OCI-LY1 (cell line): Measurements from ENCODE around the gene USP44.

Experiments
- H2AFZ ChIP-seq: fragments of 200-600 bp; sonication (generic), shearing (Covaris generic); 2 replicates; pipeline ENCODE4 v1.6.0; 2014; ENCODE audit warnings: antibody characterized with exemption, mild to moderate bottlenecking, low read length
- H3F3A ChIP-seq: fragments of 200-600 bp; sonication (generic), shearing (Covaris generic); 2 replicates; pipeline ENCODE4 v1.6.0; 2014; ENCODE audit warnings: mild to moderate bottlenecking, antibody characterized with exemption, low read length, moderate library complexity; ENCODE audit not compliant: insufficient read depth
- H3K27ac ChIP-seq: fragments of 200-600 bp; sonication (generic); 2 replicates; pipeline ENCODE4 v1.5.1; 2014; ENCODE audit warnings: low read length, mixed run types, mild to moderate bottlenecking, low read depth; ENCODE audit not compliant: poor library complexity, severe bottlenecking
- H3K27me3 ChIP-seq: fragments of 200-600 bp; sonication (generic); 2 replicates; pipeline ENCODE4 v1.6.0; 2014; ENCODE audit warnings: antibody characterized with exemption, mild to moderate bottlenecking, low read length, moderate library complexity; ENCODE audit not compliant: insufficient read depth
- H3K36me3 ChIP-seq: fragments of 200-600 bp; sonication (generic); 2 replicates; pipeline ENCODE4 v1.6.1; 2014; ENCODE audit warnings: mild to moderate bottlenecking, antibody characterized with exemption, low read length, moderate library complexity, mixed read lengths; ENCODE audit not compliant: insufficient read depth
- H3K4me1 ChIP-seq: fragments of 200-600 bp; sonication (generic); 2 replicates; pipeline ENCODE4 v1.5.1; 2014; ENCODE audit warnings: mild to moderate bottlenecking, low read length, moderate library complexity; ENCODE audit not compliant: insufficient read depth, severe bottlenecking
- H3K4me2 ChIP-seq: fragments of 200-600 bp; sonication (generic), shearing (Covaris generic); 2 replicates; pipeline ENCODE4 v1.6.1; 2014; ENCODE audit warnings: low read length
- H3K4me3 ChIP-seq: fragments of 200-600 bp; sonication (generic); 2 replicates; pipeline ENCODE4 v1.5.1; 2014; ENCODE audit warnings: low read length, low read depth, mild to moderate bottlenecking, mixed read lengths; ENCODE audit not compliant: poor library complexity, severe bottlenecking
- H3K79me2 ChIP-seq: fragments of 200-600 bp; shearing (Covaris generic); 2 replicates; pipeline ENCODE4 v1.6.1; 2016; ENCODE audit warnings: mixed run types, low read length, mixed read lengths; ENCODE audit not compliant: insufficient read depth
- H3K9ac ChIP-seq: fragments of 200-600 bp; sonication (generic), shearing (Covaris generic); 2 replicates; pipeline ENCODE4 v1.6.1; 2014; ENCODE audit warnings: mild to moderate bottlenecking, low read length, mixed read lengths
- H3K9me2 ChIP-seq: fragments of 200-600 bp; sonication (generic), shearing (Covaris generic); 2 replicates; pipeline ENCODE4 v1.6.1; 2014; ENCODE audit warnings: low read depth, mild to moderate bottlenecking, low read length, mixed read lengths
- H3K9me3 ChIP-seq: fragments of 200-600 bp; shearing (Covaris generic); 2 replicates; pipeline ENCODE4 v1.6.1; 2014; ENCODE audit warnings: low read length, mixed read lengths
- H4K20me1 ChIP-seq: fragments of 200-600 bp; sonication (generic), shearing (Covaris generic); 2 replicates; pipeline ENCODE4 v1.6.0; 2016; ENCODE audit warnings: mild to moderate bottlenecking, low read length; ENCODE audit not compliant: insufficient read depth
- EZH2 ChIP-seq: fragments of 200-600 bp; sonication (generic), shearing (Covaris generic); IDR thresholded peaks from 2 replicates; pipeline ENCODE4 v1.8.0; 2017; ENCODE audit warnings: borderline replicate concordance, mixed run types, mild to moderate bottlenecking, antibody characterized with exemption, low read length, moderate library complexity, mixed read lengths
- TF ChIP-seq, protein P1 (sequence below): fragments of 200-600 bp; sonication (generic), shearing (Covaris generic); IDR thresholded peaks from 2 replicates; pipeline ENCODE4 v1.5.1; 2017; ENCODE audit warnings: mild to moderate bottlenecking, antibody characterized with exemption, low read length, moderate library complexity, mixed read lengths

The USP44 gene

GRCh38 chr12:95590775-95591174 lies 39.5 kb upstream of the USP44 start:
- no peak overlapping the region for H3K4me3 ChIP-seq
- no peaks in the 10 kb centered on the region for H3K36me3 ChIP-seq
- no peak for TF ChIP-seq EZH2
- TF ChIP-seq, protein P1, sequence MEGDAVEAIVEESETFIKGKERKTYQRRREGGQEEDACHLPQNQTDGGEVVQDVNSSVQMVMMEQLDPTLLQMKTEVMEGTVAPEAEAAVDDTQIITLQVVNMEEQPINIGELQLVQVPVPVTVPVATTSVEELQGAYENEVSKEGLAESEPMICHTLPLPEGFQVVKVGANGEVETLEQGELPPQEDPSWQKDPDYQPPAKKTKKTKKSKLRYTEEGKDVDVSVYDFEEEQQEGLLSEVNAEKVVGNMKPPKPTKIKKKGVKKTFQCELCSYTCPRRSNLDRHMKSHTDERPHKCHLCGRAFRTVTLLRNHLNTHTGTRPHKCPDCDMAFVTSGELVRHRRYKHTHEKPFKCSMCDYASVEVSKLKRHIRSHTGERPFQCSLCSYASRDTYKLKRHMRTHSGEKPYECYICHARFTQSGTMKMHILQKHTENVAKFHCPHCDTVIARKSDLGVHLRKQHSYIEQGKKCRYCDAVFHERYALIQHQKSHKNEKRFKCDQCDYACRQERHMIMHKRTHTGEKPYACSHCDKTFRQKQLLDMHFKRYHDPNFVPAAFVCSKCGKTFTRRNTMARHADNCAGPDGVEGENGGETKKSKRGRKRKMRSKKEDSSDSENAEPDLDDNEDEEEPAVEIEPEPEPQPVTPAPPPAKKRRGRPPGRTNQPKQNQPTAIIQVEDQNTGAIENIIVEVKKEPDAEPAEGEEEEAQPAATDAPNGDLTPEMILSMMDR: no peak
- H2AFZ ChIP-seq: no peak overlapping the region
- no peaks in the 10 kb centered on the region for H3K4me1 ChIP-seq
- H3K27ac ChIP-seq: no peak overlapping the region
- H3F3A ChIP-seq: no peaks in the 10 kb centered on the region
- H3K9me2 ChIP-seq: no peaks in the 10 kb centered on the region
- H4K20me1 ChIP-seq: no peaks in the 10 kb centered on the region
- no peaks in the 10 kb centered on the region for H3K27me3 ChIP-seq
- H3K9ac ChIP-seq: no peak overlapping the region
- H3K79me2 ChIP-seq: no peaks in the 10 kb centered on the region
- H3K4me2 ChIP-seq: no peak overlapping the region
- H3K9me3 ChIP-seq: no peaks in the 10 kb centered on the region

- no peak overlapping the region for H3K9ac ChIP-seq
- H3K4me2 ChIP-seq: no peak overlapping the region
- H3K79me2 ChIP-seq: no peaks in the 10 kb centered on the region
- H3K4me3 ChIP-seq: no peak overlapping the region
- no peak overlapping the region for H3K27ac ChIP-seq
- no peaks in the 10 kb centered on the region for H3K4me1 ChIP-seq
- no peaks in the 10 kb centered on the region for H3K36me3 ChIP-seq
- H4K20me1 ChIP-seq: no peaks in the 10 kb centered on the region
- TF ChIP-seq EZH2: no peak
- TF ChIP-seq, protein P1: no peak
- no peaks in the 10 kb centered on the region for H3K9me2 ChIP-seq
- H3K9me3 ChIP-seq: no peaks in the 10 kb centered on the region
- H3F3A ChIP-seq: no peaks in the 10 kb centered on the region
- H3K27me3 ChIP-seq: no peaks in the 10 kb centered on the region
- H2AFZ ChIP-seq: no peak overlapping the region
Observed at GRCh38 chr12:95583933-95584332, 32.7 kb upstream of the USP44 start.

DNA sequence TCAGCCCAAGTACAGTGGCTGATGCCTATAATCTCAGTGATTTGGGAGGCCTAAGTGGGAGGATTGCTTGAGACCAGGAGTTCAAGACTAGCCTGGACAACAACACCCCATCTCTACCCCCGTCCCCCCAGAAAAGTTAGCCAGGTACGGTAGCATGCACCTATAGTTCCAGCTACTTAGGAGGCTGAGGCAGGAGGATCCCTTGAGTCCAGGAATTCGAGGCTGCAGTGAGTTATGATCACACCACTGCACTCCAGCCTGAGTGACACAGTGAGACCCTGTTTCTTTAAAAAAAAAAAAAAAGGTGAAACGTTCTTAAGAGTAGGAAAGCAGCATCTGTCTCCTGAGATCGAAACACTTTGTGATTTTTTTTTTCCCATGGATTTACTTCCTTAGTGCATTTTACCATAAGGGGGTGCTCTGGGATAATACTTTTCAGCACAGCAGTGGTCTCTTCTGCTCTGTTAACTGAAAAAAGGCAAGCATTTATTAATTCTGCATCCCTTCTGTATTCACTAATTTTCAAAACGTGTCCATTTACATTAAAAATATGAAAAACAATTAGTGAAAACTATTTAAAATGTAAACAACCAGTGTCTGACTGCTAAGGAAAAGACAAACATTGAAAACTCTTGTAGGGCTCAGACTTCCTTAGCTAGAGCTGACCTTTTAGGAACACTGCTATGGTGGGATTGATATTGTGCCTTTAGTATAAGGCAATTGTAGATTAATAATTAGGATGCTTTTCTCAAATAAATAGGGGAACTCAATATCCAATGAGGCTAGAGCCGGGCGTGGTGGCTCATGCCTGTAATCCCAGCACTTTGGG lies 31.2 kb upstream of the USP44 start:
- H3F3A ChIP-seq: no peaks in the 10 kb centered on the region
- H4K20me1 ChIP-seq: no peaks in the 10 kb centered on the region
- H3K9me3 ChIP-seq: no peaks in the 10 kb centered on the region
- no peak overlapping the region for H3K9ac ChIP-seq
- no peak overlapping the region for H3K27ac ChIP-seq
- H3K79me2 ChIP-seq: no peaks in the 10 kb centered on the region
- TF ChIP-seq EZH2: no peak
- TF ChIP-seq, protein P1: no peak
- no peak overlapping the region for H2AFZ ChIP-seq
- H3K9me2 ChIP-seq: no peaks in the 10 kb centered on the region
- H3K36me3 ChIP-seq: no peaks in the 10 kb centered on the region
- H3K27me3 ChIP-seq: no peaks in the 10 kb centered on the region
- no peak overlapping the region for H3K4me2 ChIP-seq
- H3K4me1 ChIP-seq: no peaks in the 10 kb centered on the region
- H3K4me3 ChIP-seq: no peak overlapping the region
